ENCODE data around the gene GCDH. TPM values are rescaled to one million over a fixed set of nuclear protein-coding genes. Genes with fewer than 3 reads are reported as not detected.

Gene GCDH
- total RNA-seq, 1 experiment from 2014 or later, result 86.8 TPM

- no peak for DNase-seq
- Histone ChIP-seq H3K4me3 (no peak overlapping the region), H3K9me3 (no peaks in the 10 kb centered on the region), H3K36me3 (peaks cover 90% of the 10 kb centered on the region), H3K27me3 (no peaks in the 10 kb centered on the region)
Observed at GRCh38 chr19:12944104-12944674, 53.2 kb downstream of the GCDH start.

GRCh38 chr19:12945479-12946091, 54.6 kb downstream of the GCDH start, which contains the start of gene RAD23A:
Gene RAD23A (plus strand): TSS chr19:12945862. CDS start chr19:12945949, 87 bp downstream.
- Histone ChIP-seq H3K9me3 (no peaks in the 10 kb centered on the region), H3K27me3 (no peaks in the 10 kb centered on the region), H3K4me3 (peak within 1 kb of the TSS; percentile 91), H3K36me3 (peaks cover 90% of the 10 kb centered on the region)
- DNase-seq, result peak; percentile 100

- Histone ChIP-seq H3K9me3 (no peaks in the 10 kb centered on the region), H3K36me3 (peaks cover 90% of the 10 kb centered on the region), H3K4me3 (peak overlapping the region; percentile 91), H3K27me3 (no peaks in the 10 kb centered on the region)
- DNase-seq, result peak; percentile 95
Observed at GRCh38 chr19:12946092-12946721, 55.2 kb downstream of the GCDH start.

GRCh38 chr19:12946731-12947496, 56.0 kb downstream of the GCDH start:
- peak overlapping the region; percentile 91 for H3K4me3 ChIP-seq
- peaks cover 90% of the 10 kb centered on the region for H3K36me3 ChIP-seq
- no peaks in the 10 kb centered on the region for H3K27me3 ChIP-seq
- no peaks in the 10 kb centered on the region for H3K9me3 ChIP-seq
- DNase-seq, result no peak

DNA sequence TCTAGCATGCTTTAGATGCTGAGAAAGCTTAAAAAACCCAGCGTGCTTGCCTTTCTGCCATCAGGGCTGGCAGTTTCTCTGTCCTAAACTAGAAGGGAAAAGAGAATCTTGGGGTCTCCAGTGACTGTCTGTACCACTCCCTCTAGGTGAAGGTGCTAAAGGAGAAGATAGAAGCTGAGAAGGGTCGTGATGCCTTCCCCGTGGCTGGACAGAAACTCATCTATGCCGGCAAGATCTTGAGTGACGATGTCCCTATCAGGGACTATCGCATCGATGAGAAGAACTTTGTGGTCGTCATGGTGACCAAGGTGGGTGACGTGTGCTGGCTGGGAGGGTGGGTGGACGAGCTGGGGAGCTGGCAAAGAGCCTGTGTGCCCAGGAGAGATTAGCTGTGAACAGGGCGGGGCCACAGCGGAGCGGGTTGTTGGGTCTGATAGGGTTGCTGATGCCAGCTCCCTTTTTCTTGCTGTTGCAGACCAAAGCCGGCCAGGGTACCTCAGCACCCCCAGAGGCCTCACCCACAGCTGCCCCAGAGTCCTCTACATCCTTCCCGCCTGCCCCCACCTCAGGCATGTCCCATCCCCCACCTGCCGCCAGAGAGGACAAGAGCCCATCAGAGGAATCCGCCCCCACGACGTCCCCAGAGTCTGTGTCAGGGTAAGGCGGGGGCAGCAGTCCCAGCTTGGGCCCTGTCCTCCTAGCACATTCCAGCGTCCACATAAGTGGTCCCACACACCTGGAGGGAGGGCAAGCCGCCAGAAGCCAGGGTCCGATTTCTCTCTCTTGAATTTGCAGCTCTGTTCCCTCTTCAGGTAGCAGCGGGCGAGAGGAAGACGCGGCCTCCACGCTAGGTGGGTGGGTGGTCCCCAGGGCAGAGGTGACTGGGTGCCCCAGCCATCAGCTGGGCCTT, 57.0 kb downstream of the GCDH start:
- Histone ChIP-seq H3K9me3 (no peaks in the 10 kb centered on the region), H3K36me3 (peaks cover 89% of the 10 kb centered on the region), H3K4me3 (no peak overlapping the region; the same call in 1 of the 2 replicates), H3K27me3 (no peaks in the 10 kb centered on the region)
- no peak for DNase-seq

DNA sequence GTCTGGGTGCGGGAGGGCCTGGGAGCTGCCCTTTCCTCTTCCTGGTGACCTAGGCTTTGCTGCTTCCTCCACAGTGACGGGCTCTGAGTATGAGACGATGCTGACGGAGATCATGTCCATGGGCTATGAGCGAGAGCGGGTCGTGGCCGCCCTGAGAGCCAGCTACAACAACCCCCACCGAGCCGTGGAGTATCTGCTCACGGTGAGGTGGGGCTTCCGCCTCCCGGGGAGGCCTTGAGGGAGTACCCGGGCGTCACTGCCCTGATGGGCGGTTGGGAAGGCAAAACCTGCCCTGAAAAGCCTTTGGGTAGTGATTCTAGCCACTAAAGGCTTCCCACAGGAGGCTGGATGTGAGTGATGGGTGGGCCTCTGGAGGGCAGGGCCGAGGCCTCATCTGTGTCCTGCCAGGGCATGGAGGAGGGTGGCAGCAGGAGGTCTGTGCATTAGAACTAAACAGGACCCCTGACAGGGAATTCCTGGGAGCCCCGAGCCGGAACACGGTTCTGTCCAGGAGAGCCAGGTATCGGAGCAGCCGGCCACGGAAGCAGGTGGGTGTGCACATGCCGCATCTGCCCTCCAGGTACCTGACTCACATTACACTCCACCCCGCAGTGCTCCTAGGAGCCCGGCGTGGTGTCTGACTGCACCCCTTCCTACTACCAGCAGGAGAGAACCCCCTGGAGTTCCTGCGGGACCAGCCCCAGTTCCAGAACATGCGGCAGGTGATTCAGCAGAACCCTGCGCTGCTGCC, 57.8 kb downstream of the GCDH start:
- DNase-seq, result no peak
- Histone ChIP-seq H3K4me3 (no peak overlapping the region), H3K27me3 (no peaks in the 10 kb centered on the region), H3K36me3 (peaks cover 90% of the 10 kb centered on the region), H3K9me3 (no peaks in the 10 kb centered on the region)

Other genes with a start within 250 kb of the GCDH start
- 37.5 and 91.0 TPM in 2 replicates for gene MAN2B1, start 224.4 kb upstream of the GCDH start, total RNA-seq (2014; rRNA removed; shearing (Covaris generic); ENCODE audit: low replicate concordance)
- gene WDR83, start 224.4 kb upstream of the GCDH start, total RNA-seq (2014; rRNA removed; shearing (Covaris generic); ENCODE audit: low replicate concordance), result 9.9 and 18.8 TPM in 2 replicates
- gene DHPS, start 209.3 kb upstream of the GCDH start, total RNA-seq (2014; rRNA removed; shearing (Covaris generic); ENCODE audit: low replicate concordance), result 127 and 140 TPM in 2 replicates
- gene GNG14, start 203.2 kb upstream of the GCDH start, total RNA-seq (2014; rRNA removed; shearing (Covaris generic); ENCODE audit: low replicate concordance), result not detected in 2 replicates
- gene FBXW9, start 194.5 kb upstream of the GCDH start, total RNA-seq (2014; rRNA removed; shearing (Covaris generic); ENCODE audit: low replicate concordance), result 31.3 and 46.1 TPM in 2 replicates
- 83.5 and 84.5 TPM in 2 replicates for gene TNPO2, start 167.2 kb upstream of the GCDH start, total RNA-seq (2014; rRNA removed; shearing (Covaris generic); ENCODE audit: low replicate concordance)
- 816 and 999 TPM in 2 replicates for gene TRIR, start 156.5 kb upstream of the GCDH start, total RNA-seq (2014; rRNA removed; shearing (Covaris generic); ENCODE audit: low replicate concordance)
- gene GET3, start 153.7 kb upstream of the GCDH start, total RNA-seq (2014; rRNA removed; shearing (Covaris generic); ENCODE audit: low replicate concordance), result 273 and 316 TPM in 2 replicates
- 0.30 TPM in 1 of 2 replicates, not detected in the other for gene BEST2, start 139.4 kb upstream of the GCDH start, total RNA-seq (2014; rRNA removed; shearing (Covaris generic); ENCODE audit: low replicate concordance)
- 23.1 and 48.2 TPM in 2 replicates for gene HOOK2, start 115.6 kb upstream of the GCDH start, total RNA-seq (2014; rRNA removed; shearing (Covaris generic); ENCODE audit: low replicate concordance)
- 82.5 and 125 TPM in 2 replicates for gene JUNB, start 99.7 kb upstream of the GCDH start, total RNA-seq (2014; rRNA removed; shearing (Covaris generic); ENCODE audit: low replicate concordance)
- gene PRDX2, start 89.4 kb upstream of the GCDH start, total RNA-seq (2014; rRNA removed; shearing (Covaris generic); ENCODE audit: low replicate concordance), result 279 and 325 TPM in 2 replicates
- gene THSD8, start 89.1 kb upstream of the GCDH start, total RNA-seq (2014; rRNA removed; shearing (Covaris generic); ENCODE audit: low replicate concordance), result 0.99 TPM in 1 of 2 replicates, not detected in the other
- gene RNASEH2A, start 84.6 kb upstream of the GCDH start, total RNA-seq (2014; rRNA removed; shearing (Covaris generic); ENCODE audit: low replicate concordance), result 153 and 219 TPM in 2 replicates
- gene RTBDN, start 56.6 kb upstream of the GCDH start, total RNA-seq (2014; rRNA removed; shearing (Covaris generic); ENCODE audit: low replicate concordance), result 0.95 TPM in 1 of 2 replicates, not detected in the other
- 3.4 and 9.8 TPM in 2 replicates for gene MAST1, start 52.6 kb upstream of the GCDH start, total RNA-seq (2014; rRNA removed; shearing (Covaris generic); ENCODE audit: low replicate concordance)
- 23.1 and 38.1 TPM in 2 replicates for gene DNASE2, start 9.7 kb upstream of the GCDH start, total RNA-seq (2014; rRNA removed; shearing (Covaris generic); ENCODE audit: low replicate concordance)
- gene KLF1, start 4.0 kb upstream of the GCDH start, total RNA-seq (2014; rRNA removed; shearing (Covaris generic); ENCODE audit: low replicate concordance), result not detected in 2 replicates
- 1.7 and 2.4 TPM in 2 replicates for gene SYCE2, start 28.1 kb downstream of the GCDH start, total RNA-seq (2014; rRNA removed; shearing (Covaris generic); ENCODE audit: low replicate concordance)
- gene FARSA, start 42.6 kb downstream of the GCDH start, total RNA-seq (2014; rRNA removed; shearing (Covaris generic); ENCODE audit: low replicate concordance), result 184 and 410 TPM in 2 replicates
- gene CALR, start 47.4 kb downstream of the GCDH start, total RNA-seq (2014; rRNA removed; shearing (Covaris generic); ENCODE audit: low replicate concordance), result 1,902 and 1,921 TPM in 2 replicates
- gene RAD23A, start 54.7 kb downstream of the GCDH start, total RNA-seq (2014; rRNA removed; shearing (Covaris generic); ENCODE audit: low replicate concordance), result 211 and 354 TPM in 2 replicates
- gene GADD45GIP1, start 66.1 kb downstream of the GCDH start, total RNA-seq (2014; rRNA removed; shearing (Covaris generic); ENCODE audit: low replicate concordance), result 225 and 240 TPM in 2 replicates
- gene DAND5, start 78.4 kb downstream of the GCDH start, total RNA-seq (2014; rRNA removed; shearing (Covaris generic); ENCODE audit: low replicate concordance), result 0.33 and 1.2 TPM in 2 replicates
- 53.9 and 78.0 TPM in 2 replicates for gene NFIX, start 104.3 kb downstream of the GCDH start, total RNA-seq (2014; rRNA removed; shearing (Covaris generic); ENCODE audit: low replicate concordance)
- not detected in 2 replicates for gene LYL1, start 211.7 kb downstream of the GCDH start, total RNA-seq (2014; rRNA removed; shearing (Covaris generic); ENCODE audit: low replicate concordance)
- 127 and 172 TPM in 2 replicates for gene TRMT1, start 225.6 kb downstream of the GCDH start, total RNA-seq (2014; rRNA removed; shearing (Covaris generic); ENCODE audit: low replicate concordance)
- 44.6 and 96.4 TPM in 2 replicates for gene NACC1, start 227.1 kb downstream of the GCDH start, total RNA-seq (2014; rRNA removed; shearing (Covaris generic); ENCODE audit: low replicate concordance)